H1 (cell line): ENCODE results near the gene PRDX2. TPM values are rescaled to one million over a fixed set of nuclear protein-coding genes. Genes with fewer than 3 reads are reported as not detected.

Experiments
- FOSL1 ChIP-seq: IDR thresholded peaks from 2 replicates; pipeline ENCODE4 v1.6.1; 2011; ENCODE audit warnings: mild to moderate bottlenecking, low read depth, low read length, moderate library complexity; ENCODE audit not compliant: insufficient read depth
- GABPA ChIP-seq: IDR thresholded peaks from 2 replicates; pipeline ENCODE4 v1.6.1; 2011; ENCODE audit warnings: mild to moderate bottlenecking, low read length, moderate library complexity, borderline replicate concordance; ENCODE audit not compliant: insufficient read depth
- GTF2F1 ChIP-seq: IDR thresholded peaks from 2 replicates; pipeline ENCODE4 v1.6.1; 2012; ENCODE audit warnings: low read depth, low read length, improper control_type of control experiment, borderline replicate concordance
- MAFK ChIP-seq: IDR thresholded peaks from 2 replicates; pipeline ENCODE4 v1.6.1; 2012; ENCODE audit warnings: low read depth, mild to moderate bottlenecking, improper control_type of control experiment, low read length
- NANOG ChIP-seq: IDR thresholded peaks from 2 replicates; pipeline ENCODE4 v1.6.1; 2011; ENCODE audit warnings: low read length, low read depth, mild to moderate bottlenecking, inconsistent platforms; ENCODE audit not compliant: insufficient read depth, poor library complexity, severe bottlenecking
- RAD21 ChIP-seq, 2 experiments: IDR thresholded peaks in 1 of 2; conservative IDR thresholded peaks in 1 of 2; 2 replicates each; pipeline ENCODE4 v1.6.1; 2011; ENCODE audit warnings: low read depth in 2 of 2, low read length in 2 of 2, improper control_type of control experiment in 1 of 2, inconsistent platforms in 1 of 2, mild to moderate bottlenecking in 1 of 2, moderate library complexity in 1 of 2
- polyA plus RNA-seq, 7 experiments: library from polyadenylated mRNA; depleted of rRNA in 3 of 7; stranded (reverse) in 5 of 7; unstranded in 2 of 7; fragments of >200 nt in 5 of 7; fragments of 200-250 nt in 2 of 7; gene quantifications; 1 replicate in 5 of 7; 2 replicates in 1 of 7; 4 replicates in 1 of 7; pipeline versions ENCODE4 v1.2.1 to v1.2.3, GENCODE V29; 2011 to 2013; ENCODE audit warnings: missing spikeins in 2 of 7, mixed read lengths in 2 of 7
- total RNA-seq: library from RNA; stranded (reverse); fragmentation: NEBNext Ultra II Directional; extraction: Animal tissue kit (Norgen Biotek cat#: 25700); gene quantifications from 2 replicates; pipeline ENCODE4 v1.2.1, GENCODE V29; 2021

Gene PRDX2
- total and polyA plus RNA-seq, 2 of the 8 experiments (the other 6 are each of a cell fraction or from before 2014, with no cell fraction given), result 380 to 748 TPM

- TF ChIP-seq MAFK, result no peak
- no peak for TF ChIP-seq FOSL1
- no peak for TF ChIP-seq RAD21 (IDR thresholded peaks at IDR 0.05 in 1 of 2, conservative IDR thresholded peaks at IDR 0.05 in 1 of 2; ENCODE audit: low read depth in 2 of 2, low read length in 2 of 2)
- TF ChIP-seq NANOG, result no peak
- no peak for TF ChIP-seq GTF2F1
- no peak for TF ChIP-seq GABPA
- TF ChIP-seq, all 59 proteins: peak for 0
Observed at GRCh38 chr19:12763100-12763499, 38.5 kb downstream of the PRDX2 start (continued).
